ENCODE results near the gene LAMC3.

DNA sequence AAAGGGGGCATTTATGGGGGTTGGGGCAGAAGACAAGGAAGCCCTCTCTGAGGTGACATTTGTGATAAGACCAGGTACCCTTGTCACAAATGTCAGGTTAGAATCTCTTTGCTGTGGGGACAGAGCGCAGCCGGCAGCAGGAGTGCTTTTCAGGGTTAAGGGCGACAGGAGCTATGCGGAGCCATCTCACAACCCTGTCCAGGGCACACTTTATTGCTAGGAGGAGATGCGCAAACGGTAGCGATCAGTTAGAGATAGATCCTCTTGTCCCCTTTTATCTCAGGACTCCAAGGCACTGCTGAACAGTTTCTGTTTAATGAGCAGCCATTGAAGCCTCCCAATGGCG, 438 bp upstream of the LAMC3 start:
- TF ChIP-seq, protein P1, sequence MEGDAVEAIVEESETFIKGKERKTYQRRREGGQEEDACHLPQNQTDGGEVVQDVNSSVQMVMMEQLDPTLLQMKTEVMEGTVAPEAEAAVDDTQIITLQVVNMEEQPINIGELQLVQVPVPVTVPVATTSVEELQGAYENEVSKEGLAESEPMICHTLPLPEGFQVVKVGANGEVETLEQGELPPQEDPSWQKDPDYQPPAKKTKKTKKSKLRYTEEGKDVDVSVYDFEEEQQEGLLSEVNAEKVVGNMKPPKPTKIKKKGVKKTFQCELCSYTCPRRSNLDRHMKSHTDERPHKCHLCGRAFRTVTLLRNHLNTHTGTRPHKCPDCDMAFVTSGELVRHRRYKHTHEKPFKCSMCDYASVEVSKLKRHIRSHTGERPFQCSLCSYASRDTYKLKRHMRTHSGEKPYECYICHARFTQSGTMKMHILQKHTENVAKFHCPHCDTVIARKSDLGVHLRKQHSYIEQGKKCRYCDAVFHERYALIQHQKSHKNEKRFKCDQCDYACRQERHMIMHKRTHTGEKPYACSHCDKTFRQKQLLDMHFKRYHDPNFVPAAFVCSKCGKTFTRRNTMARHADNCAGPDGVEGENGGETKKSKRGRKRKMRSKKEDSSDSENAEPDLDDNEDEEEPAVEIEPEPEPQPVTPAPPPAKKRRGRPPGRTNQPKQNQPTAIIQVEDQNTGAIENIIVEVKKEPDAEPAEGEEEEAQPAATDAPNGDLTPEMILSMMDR (IDR thresholded peaks at IDR 0.05; ENCODE audit: low read depth, low read length), result no peak
- no peak for TF ChIP-seq POLR2A (IDR thresholded peaks at IDR 0.05; ENCODE audit: extremely low read depth, insufficient read length)
- TF ChIP-seq, protein P2, sequence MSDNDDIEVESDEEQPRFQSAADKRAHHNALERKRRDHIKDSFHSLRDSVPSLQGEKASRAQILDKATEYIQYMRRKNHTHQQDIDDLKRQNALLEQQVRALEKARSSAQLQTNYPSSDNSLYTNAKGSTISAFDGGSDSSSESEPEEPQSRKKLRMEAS (IDR thresholded peaks at IDR 0.05; ENCODE audit: low read depth, low read length), result no peak
